Transverse colon (tissue), 4 donors: ENCODE results near the gene STK32C. TPM values are rescaled to one million over a fixed set of nuclear protein-coding genes. Genes with fewer than 3 reads are reported as not detected.
"Not testable (repeated sequence)": the region's sequence is repeated elsewhere in the genome, so short reads cannot be mapped to it uniquely, and the experiment has no call there.

ENCODE experiments used
- DNase-seq: peaks from one replicate; pipeline ENCODE4 v3.0.0-alpha.2; 2019
- H3K27ac ChIP-seq, 4 donors: fragments of 200-600 bp; sonication (generic); 2 replicates each; pipeline ENCODE4 v1.5.1; 2016 to 2018; ENCODE audit warnings: inconsistent platforms in 4 of 4
- H3K27me3 ChIP-seq: fragments of 200-600 bp; sonication (generic); 2 replicates; pipeline ENCODE4 v1.5.1; 2017; ENCODE audit warnings: inconsistent platforms
- H3K36me3 ChIP-seq, 4 donors: fragments of 200-600 bp; sonication (generic); 2 replicates each; pipeline ENCODE4 v1.5.1; 2017 to 2019; ENCODE audit warnings: inconsistent platforms in 4 of 4
- H3K4me1 ChIP-seq, 4 donors: fragments of 200-600 bp; sonication (generic); 2 replicates each; pipeline ENCODE4 v1.5.1; 2017 to 2020; ENCODE audit warnings: inconsistent platforms in 4 of 4
- H3K4me3 ChIP-seq, 4 donors: fragments of 200-600 bp; sonication (generic); 1 replicate in 1 of 4; 2 replicates in 3 of 4; pipeline versions ENCODE4 v1.5.1 to v1.6.1; 2017 to 2019; ENCODE audit warnings: inconsistent platforms in 4 of 4
- H3K9me3 ChIP-seq, 2 donors: fragments of 200-600 bp; sonication (generic); 2 replicates each; pipeline ENCODE4 v1.5.1; 2017 to 2019; ENCODE audit warnings: inconsistent platforms in 2 of 2
- CTCF ChIP-seq, 5 experiments: fragments of 200-600 bp in 3 of 5; fragments of 450-650 bp in 2 of 5; sonication (generic) in 3 of 5; IDR thresholded peaks; 1 replicate in 2 of 5; 2 replicates in 3 of 5; pipeline ENCODE4 v1.5.1; 2016 to 2017; ENCODE audit warnings: antibody characterized with exemption in 5 of 5, inconsistent platforms in 3 of 5, mild to moderate bottlenecking in 2 of 5, moderate library complexity in 1 of 5
- EP300 ChIP-seq: sonication (generic); formaldehyde crosslinking; IDR thresholded peaks from one replicate; pipeline ENCODE4 v1.6.1; 2017; ENCODE audit warnings: antibody characterized with exemption, low read depth
- POLR2A ChIP-seq: fragments of 450-650 bp; IDR thresholded peaks from one replicate; pipeline ENCODE4 v1.6.1; 2016; ENCODE audit warnings: antibody characterized with exemption, mild to moderate bottlenecking, moderate library complexity
- POLR2AphosphoS5 ChIP-seq, 3 donors: sonication (generic); formaldehyde crosslinking; IDR thresholded peaks; one replicate each; pipeline ENCODE4 v1.6.1; 2016; ENCODE audit warnings: antibody characterized with exemption in 3 of 3
- WGBS, 2 donors: methylation state at CpG; one replicate each; pipeline ENCODE4 v1.1.5; 2018; ENCODE audit warnings: low coverage in 1 of 2; 5-methylcytosine and 5-hydroxymethylcytosine counted together
- in situ Hi-C, 4 donors: fragments of 200-750 bp; cut with MboI; loops; one replicate each; pipeline versions ENCODE4 v1.15.0 to v1.15.1; 2017; ENCODE audit warnings: low sequenced_read_pairs in 3 of 4, low pct_ligation_motif_present in 1 of 4, low pct_unique_long_range_greater_than_20kb in 1 of 4
- intact Hi-C: fragments of 100-400 bp; cut with DNase I; formaldehyde crosslinking; loops from one replicate; pipeline ENCODE4 v1.15.1; 2023; ENCODE audit warnings: low total_unique reads
- total RNA-seq, 4 donors: library from RNA; depleted of rRNA; stranded (reverse); fragments of >200 nt; gene quantifications; one replicate each; pipeline ENCODE4 v1.1.0, GENCODE V29; 2016

The STK32C gene
- total RNA-seq, 4 donors from 2014 or later = 2.2 to 7.8 (median 3.7) TPM; not detected in 1

GRCh38 chr10:132338876-132339275, 31.1 kb upstream of the STK32C start:
- H3K27ac ChIP-seq = no peak overlapping the region
- in situ Hi-C loops = loop anchor here in 1 of 4 donors (25.0 kb wide), 1 partner anchor 102 kb away; no protein-coding TSS in a partner anchor
- WGBS, 2 donors = 92 to 93% methylated on average over 2 to 10 of the region's 10 CpGs
- intact Hi-C loops = no loop called here
- no peaks in the 10 kb centered on the region for H3K27me3 ChIP-seq
- no peak for TF ChIP-seq POLR2A
- TF ChIP-seq EP300 = no peak
- no peak for TF ChIP-seq POLR2AphosphoS5 (IDR thresholded peaks at IDR 0.05)
- no peak for TF ChIP-seq CTCF (IDR thresholded peaks at IDR 0.05)
- H3K9me3 ChIP-seq = no peaks in the 10 kb centered on the region
- H3K4me1 ChIP-seq = peaks cover 0 to 5% (median 0%) of the 10 kb centered on the region in 4 donors
- no peaks in the 10 kb centered on the region for H3K36me3 ChIP-seq
- no peak for DNase-seq
- H3K4me3 ChIP-seq = no peak overlapping the region

- intact Hi-C loops, H3K9me3 ChIP-seq, DNase-seq, H3K4me1 ChIP-seq, H3K4me3 ChIP-seq, H3K36me3 ChIP-seq, H3K27me3 ChIP-seq: not testable (repeated sequence)
- 80 to 90% methylated on average over 2 to 7 of the region's 7 CpGs for WGBS, 2 donors
- peak overlapping the region in 1 of 4 donors; percentile 55 for H3K27ac ChIP-seq
- in situ Hi-C loops = loop anchor here in 1 of 4 donors (25.0 kb wide), 1 partner anchor 101 kb away; no protein-coding TSS in a partner anchor
Observed at GRCh38 chr10:132337854-132338253, 30.1 kb upstream of the STK32C start.

GRCh38 chr10:132336919-132337407, 29.2 kb upstream of the STK32C start:
- Histone ChIP-seq H3K27me3 (no peaks in the 10 kb centered on the region), H3K9me3 (no peaks in the 10 kb centered on the region), H3K4me3 (peak overlapping the region; percentile 8 to 52 (median 33)), H3K4me1 (peaks cover 0 to 14% (median 9%) of the 10 kb centered on the region in 4 donors), H3K27ac (peak overlapping the region; percentile 54 to 79 (median 64)), H3K36me3 (no peaks in the 10 kb centered on the region)
- DNase-seq = no peak
- TF ChIP-seq EP300 (no peak), CTCF (IDR thresholded peaks at IDR 0.05) (no peak), POLR2AphosphoS5 (IDR thresholded peaks at IDR 0.05) (no peak), POLR2A (no peak)
- intact Hi-C loops (no loop called here), in situ Hi-C loops (loop anchor here in 1 of 4 donors (25.0 kb wide), 1 partner anchor 100 kb away; no protein-coding TSS in a partner anchor)
- WGBS, 2 donors = 34 to 57% methylated on average over 4 to 19 of the region's 19 CpGs

- intact Hi-C loops (no loop called here), in situ Hi-C loops (loop anchor here in 1 of 4 donors (25.0 kb wide), 1 partner anchor 99 kb away; no protein-coding TSS in a partner anchor)
- no peak for DNase-seq
- Histone ChIP-seq H3K4me3 (no peak overlapping the region), H3K4me1 (peaks cover 0 to 14% (median 9%) of the 10 kb centered on the region in 4 donors), H3K9me3 (no peaks in the 10 kb centered on the region), H3K36me3 (no peaks in the 10 kb centered on the region), H3K27ac (peak overlapping the region in 2 of 4 donors; percentile 54 to 72), H3K27me3 (no peaks in the 10 kb centered on the region)
- WGBS, 2 donors = 69 to 76% methylated on average over 6 to 11 of the region's 11 CpGs
- TF ChIP-seq CTCF (IDR thresholded peaks at IDR 0.05) (no peak), POLR2A (no peak), POLR2AphosphoS5 (IDR thresholded peaks at IDR 0.05) (no peak), EP300 (no peak)
Observed at GRCh38 chr10:132336064-132336746, 28.5 kb upstream of the STK32C start.
